Mesangial cell (primary cell): Measurements from ENCODE around the gene PTPRF. TPM values are rescaled to one million over a fixed set of nuclear protein-coding genes. Genes with fewer than 3 reads are reported as not detected.

Experiments used
- total RNA-seq: library from RNA; depleted of rRNA; stranded (reverse); fragments of >200 nt; gene quantifications from 2 replicates; pipeline ENCODE4 v1.2.3, GENCODE V29; 2015

Gene PTPRF
- total RNA-seq = 138 and 217 TPM in 2 replicates

DNA sequence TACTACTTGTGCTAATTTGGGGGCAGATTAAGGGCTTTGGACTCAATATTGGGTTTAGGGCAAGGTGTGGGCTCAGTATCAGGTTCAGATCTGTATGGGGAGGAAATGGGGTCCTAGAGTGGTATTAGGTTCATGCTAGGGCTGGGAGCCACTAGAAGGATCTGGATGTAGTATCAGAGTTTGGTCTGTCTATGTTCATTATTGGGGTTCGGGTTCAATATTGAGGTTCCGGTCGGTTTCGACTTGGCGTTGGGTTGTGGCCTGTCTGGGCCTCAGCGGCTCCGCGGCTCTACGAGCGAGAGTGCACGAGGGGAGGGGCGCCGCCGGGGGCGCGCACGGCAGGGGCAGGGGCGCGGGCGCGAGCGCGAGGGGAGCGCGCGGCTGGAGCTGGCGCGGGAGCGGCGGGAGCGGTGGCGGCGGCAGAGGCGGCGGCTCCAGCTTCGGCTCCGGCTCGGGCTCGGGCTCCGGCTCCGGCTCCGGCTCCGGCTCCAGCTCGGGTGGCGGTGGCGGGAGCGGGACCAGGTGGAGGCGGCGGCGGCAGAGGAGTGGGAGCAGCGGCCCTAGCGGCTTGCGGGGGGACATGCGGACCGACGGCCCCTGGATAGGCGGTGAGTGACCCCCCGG lies at the start of gene PTPRF:
PTPRF (plus strand) TSS at position 401 of the 624 bp plus-strand sequence. CDS start 14,193 bp downstream, outside the sequence.

Other genes with a start within 250 kb of the PTPRF start
- not detected in 2 replicates for gene C1orf210, start 245.3 kb upstream of the PTPRF start, total RNA-seq
- 0.98 and 1.0 TPM in 2 replicates for gene TIE1, start 229.9 kb upstream of the PTPRF start, total RNA-seq
- gene MPL, start 193.1 kb upstream of the PTPRF start, total RNA-seq = 0.13 TPM in 1 of 2 replicates, not detected in the other
- gene CDC20, start 171.9 kb upstream of the PTPRF start, total RNA-seq = 12.9 and 358 TPM in 2 replicates
- 110 and 146 TPM in 2 replicates for gene ELOVL1, start 162.9 kb upstream of the PTPRF start, total RNA-seq
- 26.9 and 37.8 TPM in 2 replicates for gene MED8, start 141.1 kb upstream of the PTPRF start, total RNA-seq
- gene SZT2, start 141.0 kb upstream of the PTPRF start, total RNA-seq = 21.8 and 22.0 TPM in 2 replicates
- 68.8 and 108 TPM in 2 replicates for gene HYI, start 77.0 kb upstream of the PTPRF start, total RNA-seq
- 19.7 and 30.2 TPM in 2 replicates for gene KDM4A, start 119.3 kb downstream of the PTPRF start, total RNA-seq
- gene ST3GAL3, start 176.7 kb downstream of the PTPRF start, total RNA-seq = 13.9 and 15.3 TPM in 2 replicates